HG03432 (cell line): ENCODE results near the gene KCNH6.
A peak's percentile ranks its signal among the peaks of the same experiment; 100 is the strongest.

Experiments used
- ATAC-seq: cut with Tn5 transposase; IDR thresholded peaks from one replicate; pipeline ENCODE4 v1.9.1; 2021; ENCODE audit warnings: mild to moderate bottlenecking, moderate library complexity; ENCODE audit not compliant: unreplicated experiment

KCNH6 gene

DNA sequence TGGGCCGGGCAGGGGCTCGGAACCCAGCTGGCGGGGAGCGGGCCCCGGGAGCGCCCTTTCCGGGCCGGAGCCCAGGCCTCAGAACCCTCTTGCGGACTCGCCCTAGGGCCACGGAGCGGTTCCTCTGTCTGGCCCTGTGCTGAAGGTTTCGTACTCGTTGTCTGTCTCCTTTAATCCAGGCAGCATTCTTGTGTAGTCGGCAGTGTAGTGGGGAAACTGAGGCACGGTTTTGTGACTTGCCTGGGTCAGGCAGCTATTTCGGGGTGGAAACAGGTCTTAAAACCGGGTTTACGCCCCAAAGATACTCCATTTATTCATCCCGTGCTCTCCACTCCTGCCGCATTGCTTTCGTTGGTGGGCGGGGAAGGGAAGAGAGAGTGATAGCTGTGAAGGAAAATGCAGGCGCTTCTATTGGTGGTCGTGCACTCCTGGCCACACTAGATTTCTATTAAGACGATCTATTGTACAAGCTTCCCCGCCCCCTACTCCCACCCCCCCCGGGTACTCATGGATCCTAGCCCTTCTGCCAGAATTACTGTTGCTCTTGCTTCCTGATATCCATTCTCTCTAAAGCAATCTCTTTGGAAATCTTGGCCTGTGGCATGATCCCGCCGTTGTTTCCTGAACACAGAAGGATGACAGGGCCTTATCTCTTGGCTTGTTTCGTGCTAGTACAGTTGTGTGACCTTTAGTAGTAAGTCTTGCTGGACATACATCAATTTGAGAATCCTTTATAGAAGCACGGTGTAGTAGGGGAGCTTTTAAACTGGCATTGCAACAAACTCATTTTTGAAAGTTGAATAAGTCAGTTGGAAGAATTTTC is 27.9 kb downstream of the KCNH6 start:
- ATAC-seq = peak; percentile 4

DNA sequence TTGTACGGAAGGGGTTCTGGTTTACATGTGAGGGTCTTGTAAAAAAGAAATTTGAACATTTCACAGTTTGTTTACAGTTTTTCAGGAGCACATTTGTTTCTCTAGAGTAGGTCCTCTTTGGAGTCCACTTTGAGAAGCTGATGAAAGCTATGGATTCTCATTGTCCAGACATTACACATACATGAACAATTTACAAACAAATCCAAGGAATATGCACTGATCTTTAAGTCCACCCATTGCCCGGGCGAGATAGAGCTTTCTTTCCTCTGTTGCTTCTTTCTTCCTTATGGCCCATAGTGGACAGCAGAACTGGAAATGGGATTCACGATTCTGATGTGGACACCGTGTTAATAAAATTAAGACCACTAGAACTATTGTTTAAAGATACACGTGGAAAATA is 29.1 kb downstream of the KCNH6 start:
- no peak for ATAC-seq

DNA sequence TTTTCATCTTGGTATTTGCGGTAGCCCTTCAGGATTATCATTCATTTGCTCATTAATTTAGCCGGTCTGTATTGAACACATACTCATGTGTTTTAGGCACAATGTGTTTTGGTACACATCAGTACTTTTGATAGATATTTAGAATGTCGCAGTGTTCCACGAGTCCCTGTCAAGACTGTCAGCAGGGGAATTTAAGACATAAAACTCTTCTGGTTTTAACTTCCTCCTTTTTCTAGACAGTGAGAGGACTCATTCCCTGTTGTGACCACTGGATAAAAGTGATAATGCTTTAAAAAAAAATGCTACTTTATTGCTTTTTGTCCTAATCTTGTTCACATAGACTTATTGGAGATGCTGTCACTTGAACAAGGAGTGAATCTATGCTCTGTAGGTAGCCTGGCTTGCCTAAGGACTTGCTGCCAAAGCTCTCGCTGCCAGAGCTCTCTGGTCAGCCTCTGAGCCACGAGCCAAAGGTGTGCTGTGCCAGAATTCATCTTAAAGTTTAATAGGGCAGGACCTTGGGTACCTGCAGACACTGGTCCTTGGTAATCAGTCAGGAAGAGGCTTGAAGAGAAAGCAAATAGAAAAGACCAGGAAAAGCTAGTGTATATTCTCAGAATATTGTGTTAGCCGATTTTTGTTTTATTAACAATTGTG is 32.5 kb downstream of the KCNH6 start:
- ATAC-seq = no peak

- ATAC-seq = no peak
These were observed 34.3 kb downstream of the KCNH6 start for GRCh38 chr17:63557416-63557815.

DNA sequence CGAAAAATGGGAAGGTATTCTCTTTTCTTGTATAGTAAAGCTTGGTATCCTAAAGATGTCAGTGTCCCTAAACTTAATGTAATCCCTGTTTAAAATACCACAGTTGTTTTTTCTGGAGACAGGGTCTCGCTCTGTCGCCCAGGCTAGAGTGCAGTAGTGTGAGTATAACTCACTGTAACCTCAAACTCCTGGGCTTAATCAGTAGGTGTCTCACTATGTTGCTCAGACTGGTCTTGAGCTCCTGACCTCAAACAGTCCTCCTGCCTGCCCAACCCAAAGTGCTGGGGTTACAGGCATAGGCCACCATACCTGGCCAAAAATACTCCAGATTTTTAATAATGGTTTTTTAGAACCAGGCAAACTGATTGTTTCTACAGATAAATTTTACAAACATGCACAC is 35.3 kb downstream of the KCNH6 start:
- no peak for ATAC-seq

DNA sequence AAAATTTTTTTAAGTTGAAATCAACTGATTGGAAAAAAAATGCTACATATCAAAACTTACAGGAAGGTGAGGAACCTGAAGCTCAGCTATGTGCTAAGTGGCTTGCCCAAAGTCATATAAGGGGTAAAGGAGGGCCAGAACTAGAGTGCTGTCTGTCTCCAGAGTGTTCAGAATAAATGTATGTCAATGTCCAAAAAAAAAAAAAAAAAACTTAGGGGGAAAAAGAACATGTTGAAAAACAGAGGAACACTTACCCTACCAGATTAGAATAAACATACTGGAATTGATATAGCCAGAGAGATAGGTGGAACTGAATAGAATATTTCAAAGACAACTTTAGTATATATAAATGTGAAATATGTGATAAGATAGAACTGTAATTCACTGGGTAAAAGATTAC is 38.7 kb downstream of the KCNH6 start:
- ATAC-seq = no peak

DNA sequence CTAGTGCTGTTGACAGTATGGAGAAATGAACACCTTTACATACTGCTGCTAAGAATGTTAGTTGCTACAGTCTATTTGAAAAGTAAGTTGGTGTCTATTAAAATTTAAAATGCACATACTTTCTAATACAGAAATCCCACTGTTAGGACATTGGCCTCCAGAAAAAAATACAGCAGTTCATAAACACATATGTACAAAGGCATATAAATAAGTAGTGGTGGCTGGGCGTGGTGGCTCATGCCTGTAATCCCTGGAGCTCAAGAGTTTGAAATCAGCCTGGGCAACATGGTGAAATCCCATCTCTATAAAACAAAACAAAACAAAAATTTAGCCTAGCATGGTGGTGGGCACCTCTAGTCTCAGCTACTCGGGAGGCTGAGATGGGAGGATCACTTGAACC is 40.2 kb downstream of the KCNH6 start:
- ATAC-seq = no peak

DNA sequence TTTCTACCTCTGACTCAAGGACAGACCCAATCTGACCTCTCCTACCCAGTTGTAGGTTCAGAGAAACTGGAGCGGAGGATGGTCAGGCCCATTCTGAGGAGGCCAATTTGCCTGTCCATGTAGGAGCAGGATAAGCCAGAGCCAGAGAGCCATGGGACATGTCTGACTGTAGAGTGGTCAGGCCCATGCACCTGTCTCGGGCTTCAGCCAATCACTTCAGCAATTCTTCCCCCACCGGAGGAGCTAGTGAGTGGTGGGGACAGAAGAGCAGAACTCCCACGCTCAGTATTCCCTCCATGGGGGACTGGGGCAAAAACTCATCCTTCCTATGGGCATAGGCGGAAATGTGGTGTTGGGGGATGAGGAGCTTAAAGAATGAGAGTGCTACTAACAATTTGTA is 41.4 kb downstream of the KCNH6 start:
- no peak for ATAC-seq

GRCh38 chr17:63567229-63567628 is 44.1 kb downstream of the KCNH6 start:
- no peak for ATAC-seq

DNA sequence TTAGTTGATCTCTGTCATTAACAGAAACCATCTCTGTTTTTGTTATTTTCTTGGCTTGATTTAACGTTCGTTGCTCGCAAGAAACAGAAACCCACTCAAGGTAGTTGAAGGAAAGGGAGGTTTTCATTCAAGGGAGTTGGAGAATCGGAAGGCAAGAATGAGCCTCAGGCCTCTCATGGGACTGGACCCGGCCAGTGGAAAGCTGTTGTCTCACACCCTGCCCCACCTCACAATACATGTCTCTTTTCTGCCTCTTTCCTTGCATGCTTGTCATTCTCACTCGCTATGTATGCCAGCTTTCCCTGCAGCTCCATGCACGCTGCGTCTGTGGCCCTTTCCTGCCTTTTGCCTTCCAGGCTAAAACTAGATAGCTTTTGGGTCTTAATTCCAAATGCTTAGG is 45.4 kb downstream of the KCNH6 start:
- no peak for ATAC-seq

DNA sequence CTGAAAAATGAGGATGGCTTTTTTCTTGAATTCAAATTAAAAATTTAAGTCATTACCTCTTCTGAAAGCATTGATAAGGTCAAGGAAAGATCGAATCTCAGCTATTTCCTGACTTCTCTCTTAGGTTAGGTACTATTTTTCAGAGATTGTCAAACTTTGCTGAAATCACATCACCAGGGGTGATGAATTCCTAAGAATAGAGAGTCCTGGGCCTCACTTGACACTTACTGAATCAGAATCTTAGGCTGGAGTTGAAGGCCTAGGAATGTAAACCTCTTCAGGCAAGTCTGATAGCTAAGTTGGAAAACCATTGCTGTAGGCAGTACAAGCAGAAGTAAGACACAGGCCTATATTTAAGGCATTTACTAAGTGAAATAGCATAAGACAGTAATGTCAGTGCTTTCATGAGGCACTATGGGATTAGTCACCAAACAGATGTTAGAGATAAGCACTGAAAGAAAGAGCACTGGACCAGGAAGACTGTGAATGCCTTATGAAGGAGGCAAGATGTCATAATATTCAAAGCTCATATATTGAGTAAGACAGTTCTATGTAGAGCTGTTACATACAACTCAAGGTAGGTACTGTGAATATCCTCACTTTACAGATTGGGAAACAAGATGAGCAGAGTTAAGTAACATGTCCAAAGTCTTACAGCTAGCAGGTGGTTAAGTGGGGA is 48.6 kb downstream of the KCNH6 start:
- ATAC-seq = no peak

- ATAC-seq = no peak
These were observed 50.5 kb downstream of the KCNH6 start for GRCh38 chr17:63573634-63574033.

- ATAC-seq = no peak
These were observed 55.0 kb downstream of the KCNH6 start for GRCh38 chr17:63578027-63578768.

DNA sequence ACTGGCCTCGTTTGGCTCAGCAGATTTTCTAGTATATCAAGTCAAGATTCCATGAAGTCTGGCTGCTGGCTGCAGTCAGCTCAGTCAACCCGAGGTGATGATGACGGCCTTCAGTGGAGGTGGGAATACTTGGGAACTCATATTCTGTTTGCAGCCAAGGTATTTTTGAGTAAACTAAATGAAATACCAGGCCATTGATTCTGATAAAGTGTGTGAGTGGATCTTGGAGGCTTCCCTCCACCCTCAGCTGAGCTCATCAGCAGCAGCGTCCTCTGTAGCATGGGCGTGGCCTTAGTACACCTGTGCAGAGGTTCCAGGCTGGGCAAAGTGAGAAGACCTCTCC is 55.6 kb downstream of the KCNH6 start:
- no peak for ATAC-seq

DNA sequence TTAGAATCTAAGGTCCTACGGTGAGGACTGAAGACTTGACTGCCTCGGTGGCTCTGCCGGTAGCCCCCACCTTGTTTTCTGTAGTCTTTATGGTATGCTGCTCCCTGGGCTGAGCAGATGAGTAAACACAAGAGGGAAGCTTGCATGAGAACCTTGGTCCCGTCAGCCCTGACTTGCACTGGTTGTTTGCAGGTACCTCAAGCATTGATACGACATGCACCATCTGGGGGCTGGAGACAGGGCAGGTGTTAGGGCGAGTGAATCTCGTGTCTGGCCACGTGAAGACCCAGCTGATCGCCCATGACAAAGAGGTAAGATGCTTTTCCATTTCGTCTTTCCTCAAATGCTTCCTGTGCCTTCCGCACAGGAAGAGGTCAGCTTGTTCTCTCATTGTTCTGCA is 56.5 kb downstream of the KCNH6 start:
- no peak for ATAC-seq

DNA sequence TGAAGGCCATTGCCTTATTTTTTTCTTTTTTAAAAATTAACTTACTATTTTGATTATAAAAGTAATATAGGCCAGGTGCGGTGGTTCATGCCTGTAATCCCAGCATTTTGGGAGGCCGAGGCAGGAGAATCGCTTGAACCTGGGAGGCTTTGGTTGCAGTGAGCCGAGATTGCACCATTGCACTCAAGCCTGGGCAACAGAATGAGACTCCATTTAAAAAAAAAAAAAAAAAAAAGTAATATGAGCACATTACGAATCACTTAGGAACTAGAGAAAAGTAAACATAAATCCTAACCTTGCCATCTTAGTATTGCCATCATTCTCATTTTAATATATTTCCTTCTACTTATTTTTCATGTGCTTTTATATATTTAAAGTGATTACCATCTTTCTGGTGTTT is 64.6 kb downstream of the KCNH6 start:
- no peak for ATAC-seq

DNA sequence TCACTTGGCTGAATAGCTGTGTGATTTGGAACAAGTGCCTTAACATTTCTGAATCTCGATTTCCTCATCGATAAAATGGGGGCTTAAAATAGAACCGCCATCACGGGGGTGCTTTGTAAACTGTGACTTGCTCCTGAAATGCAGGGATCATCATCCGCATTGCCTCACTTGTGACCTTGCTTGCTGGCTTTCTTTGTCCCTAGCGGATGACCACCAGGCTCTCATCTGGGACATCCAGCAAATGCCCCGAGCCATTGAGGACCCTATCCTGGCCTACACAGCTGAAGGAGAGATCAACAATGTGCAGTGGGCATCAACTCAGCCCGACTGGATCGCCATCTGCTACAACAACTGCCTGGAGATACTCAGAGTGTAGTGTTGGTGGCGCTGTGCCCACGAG is 65.6 kb downstream of the KCNH6 start:
- ATAC-seq = no peak

- ATAC-seq = no peak
These were observed 66.5 kb downstream of the KCNH6 start for GRCh38 chr17:63589646-63590045.

- ATAC-seq = no peak
These were observed 69.6 kb downstream of the KCNH6 start for GRCh38 chr17:63592797-63593196.

DNA sequence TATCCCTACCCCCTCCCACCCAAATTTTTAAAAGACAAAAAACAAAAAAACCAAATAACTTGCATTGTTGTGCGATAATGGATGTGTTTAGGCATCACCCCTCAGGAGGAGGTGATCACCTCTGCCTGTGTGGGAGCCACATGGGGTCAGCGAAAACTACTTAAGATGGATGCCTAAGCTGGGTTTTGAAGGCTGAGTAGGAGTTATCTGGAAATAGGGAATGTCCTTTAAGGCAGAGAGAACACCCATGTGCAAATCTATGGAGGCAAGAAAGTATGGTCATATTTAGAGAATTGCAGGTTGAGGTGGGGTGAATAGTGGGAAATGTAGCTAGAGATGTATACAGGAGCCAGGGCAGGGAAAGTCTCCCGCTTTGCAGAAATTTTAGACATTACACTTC is 72.0 kb downstream of the KCNH6 start:
- no peak for ATAC-seq
